H1 (cell line): ENCODE data around the gene TNIP1. TPM values are rescaled to one million over a fixed set of nuclear protein-coding genes. Genes with fewer than 3 reads are reported as not detected.

Experiments
- CTCF ChIA-PET: fragments of 300-600 bp; sonication (Branson Sonifier 250); formaldehyde crosslinking; loops from one replicate; lab custom pipeline; 2021; ENCODE audit not compliant: partially characterized antibody; lab: Charles Lee
- POLR2A ChIA-PET: fragments of 300-600 bp; sonication (Branson Sonifier 250); formaldehyde crosslinking; loops from one replicate; lab custom pipeline; 2021; ENCODE audit warnings: inconsistent platforms; ENCODE audit not compliant: partially characterized antibody; lab: Charles Lee
- DNase-seq, 2 experiments: peaks; one replicate each; pipeline versions ENCODE4 v3.0.0 to v3.0.0-alpha.2; 2010 to 2022; ENCODE audit warnings: low spot score in 2 of 2, low read depth in 1 of 2, mixed read lengths in 1 of 2
- FAIRE-seq: peaks from 2 replicates; lab custom pipeline; 2011; peaks lifted over from hg19 to GRCh38; lab: Jason Lieb, UNC
- H2AFZ ChIP-seq: 2 replicates; pipeline ENCODE4 v1.8.1; 2012; ENCODE audit warnings: low read length, inconsistent platforms
- H2AK5ac ChIP-seq: 2 replicates; pipeline ENCODE4 v1.6.1; 2013; ENCODE audit warnings: low read depth, low read length
- H2BK120ac ChIP-seq: replicated peaks from 2 replicates; pipeline ENCODE3; 2013; ENCODE audit warnings: low read depth, low read length, inconsistent platforms
- H2BK12ac ChIP-seq: 2 replicates; pipeline ENCODE4 v1.6.1; 2013; ENCODE audit warnings: low read depth, low read length
- H2BK15ac ChIP-seq: 2 replicates; pipeline ENCODE4 v1.6.1; 2013; ENCODE audit warnings: low read length
- H2BK20ac ChIP-seq: 2 replicates; pipeline ENCODE4 v1.6.1; 2013; ENCODE audit warnings: low read length
- H2BK5ac ChIP-seq: 2 replicates; pipeline ENCODE4 v1.6.1; 2013; ENCODE audit warnings: low read depth, low read length
- H3K14ac ChIP-seq: 2 replicates; pipeline ENCODE4 v1.6.1; 2013; ENCODE audit warnings: inconsistent platforms; ENCODE audit not compliant: insufficient read length
- H3K18ac ChIP-seq: 2 replicates; pipeline ENCODE4 v1.6.1; 2013; ENCODE audit warnings: low read length; ENCODE audit errors: extremely low read depth
- H3K23ac ChIP-seq: 2 replicates; pipeline ENCODE4 v1.6.1; 2013; ENCODE audit warnings: inconsistent platforms; ENCODE audit not compliant: insufficient read length
- H3K23me2 ChIP-seq: 2 replicates; pipeline ENCODE4 v1.6.1; 2013; ENCODE audit warnings: low read depth, low read length
- H3K27ac ChIP-seq: 2 replicates; pipeline ENCODE4 v1.6.1; 2011; ENCODE audit warnings: low read depth, low read length, inconsistent platforms
- H3K27me3 ChIP-seq, 4 experiments: replicated peaks in 1 of 4; 1 replicate in 1 of 4; 2 replicates in 3 of 4; pipeline versions ENCODE4 v1.6.1 to v1.8.1; 2011 to 2013; ENCODE audit warnings: low read length in 3 of 4, mild to moderate bottlenecking in 3 of 4, inconsistent platforms in 2 of 4, mixed read lengths in 2 of 4, moderate library complexity in 1 of 4; ENCODE audit not compliant: control insufficient read depth in 3 of 4, insufficient read depth in 3 of 4; ENCODE audit errors: extremely low read depth in 1 of 4
- H3K36me3 ChIP-seq, 4 experiments: 2 replicates each; pipeline versions ENCODE4 v1.6.1 to v1.8.1; 2011 to 2013; ENCODE audit warnings: mild to moderate bottlenecking in 4 of 4, low read length in 3 of 4, moderate library complexity in 2 of 4, control low read depth in 1 of 4, inconsistent platforms in 1 of 4; ENCODE audit not compliant: insufficient read depth in 4 of 4, control insufficient read depth in 2 of 4
- H3K4ac ChIP-seq: replicated peaks from 2 replicates; pipeline ENCODE3; 2013; ENCODE audit warnings: low read length, low read depth, mixed read lengths, inconsistent platforms; ENCODE audit not compliant: insufficient read length
- H3K4me1 ChIP-seq, 4 experiments: replicated peaks in 1 of 4; 1 replicate in 1 of 4; 2 replicates in 3 of 4; pipeline versions ENCODE4 v1.6.1 to v1.8.1; 2011 to 2013; ENCODE audit warnings: low read length in 3 of 4, inconsistent platforms in 2 of 4, mixed read lengths in 1 of 4; ENCODE audit not compliant: insufficient read depth in 4 of 4, control insufficient read depth in 3 of 4
- H3K4me2 ChIP-seq, 2 experiments: 2 replicates each; pipeline versions ENCODE4 v1.6.1 to v1.8.1; 2011 to 2013; ENCODE audit warnings: low read depth in 2 of 2, low read length in 2 of 2, control low read depth in 1 of 2, inconsistent platforms in 1 of 2, mild to moderate bottlenecking in 1 of 2; ENCODE audit not compliant: insufficient read depth in 1 of 2
- H3K4me3 ChIP-seq, 4 experiments: fragments of 200-600, 300-600 bp in 1 of 4; sonication (generic), shearing (Covaris generic), sonication (Bioruptor Twin) in 1 of 4; 2 replicates each; pipeline versions ENCODE4 v1.5.1 to v1.8.1; 2011 to 2016; ENCODE audit warnings: low read length in 4 of 4, low read depth in 3 of 4, control low read depth in 2 of 4, inconsistent platforms in 2 of 4, mild to moderate bottlenecking in 2 of 4, mixed read lengths in 1 of 4, moderate library complexity in 1 of 4; ENCODE audit not compliant: insufficient read depth in 2 of 4; ENCODE audit errors: extremely low read depth in 1 of 4
- H3K56ac ChIP-seq: replicated peaks from 2 replicates; pipeline ENCODE3; 2013; ENCODE audit warnings: low read depth, mild to moderate bottlenecking, mixed read lengths, low read length, inconsistent platforms; ENCODE audit not compliant: insufficient read length
- H3K79me1 ChIP-seq: 2 replicates; pipeline ENCODE4 v1.6.1; 2013; ENCODE audit warnings: low read depth, low read length, control low read depth
- H3K79me2 ChIP-seq, 2 experiments: 2 replicates each; pipeline versions ENCODE4 v1.6.1 to v1.8.1; 2012 to 2013; ENCODE audit warnings: low read length in 2 of 2, mild to moderate bottlenecking in 2 of 2, inconsistent platforms in 1 of 2; ENCODE audit not compliant: insufficient read depth in 2 of 2, control insufficient read depth in 1 of 2
- H3K9ac ChIP-seq, 4 experiments: replicated peaks in 1 of 4; 1 replicate in 1 of 4; 2 replicates in 3 of 4; pipeline versions ENCODE4 v1.6.1 to v1.8.1; 2011 to 2013; ENCODE audit warnings: low read depth in 3 of 4, low read length in 3 of 4, control low read depth in 2 of 4, mild to moderate bottlenecking in 2 of 4, moderate library complexity in 2 of 4, inconsistent platforms in 1 of 4; ENCODE audit errors: extremely low read depth in 1 of 4
- H3K9me3 ChIP-seq, 2 experiments: 2 replicates each; pipeline versions ENCODE4 v1.6.1 to v1.8.1; 2012 to 2013; ENCODE audit warnings: mild to moderate bottlenecking in 2 of 2, moderate library complexity in 2 of 2, control low read depth in 1 of 2, inconsistent platforms in 1 of 2, low read depth in 1 of 2, low read length in 1 of 2, mixed read lengths in 1 of 2; ENCODE audit not compliant: insufficient read depth in 2 of 2
- H4K20me1 ChIP-seq, 2 experiments: replicated peaks in 1 of 2; 2 replicates each; pipeline versions ENCODE3 to v1.8.1; 2011 to 2013; ENCODE audit warnings: inconsistent platforms in 2 of 2, low read length in 2 of 2, mild to moderate bottlenecking in 1 of 2; ENCODE audit not compliant: insufficient read depth in 2 of 2, control insufficient read depth in 1 of 2
- H4K5ac ChIP-seq: 2 replicates; pipeline ENCODE4 v1.6.1; 2013; ENCODE audit warnings: low read length, low read depth, mixed read lengths, inconsistent platforms; ENCODE audit not compliant: insufficient read length
- H4K8ac ChIP-seq: 2 replicates; pipeline ENCODE4 v1.8.0; 2013; ENCODE audit warnings: mild to moderate bottlenecking, moderate library complexity, low read length, inconsistent platforms; ENCODE audit not compliant: insufficient read depth; ENCODE audit errors: extremely low read depth
- H4K91ac ChIP-seq: replicated peaks from 2 replicates; pipeline ENCODE3; 2013; ENCODE audit warnings: low read length, mixed read lengths, inconsistent platforms; ENCODE audit not compliant: insufficient read length
- BACH1 ChIP-seq: IDR thresholded peaks from 2 replicates; pipeline ENCODE4 v1.6.1; 2012; ENCODE audit warnings: low read length, improper control_type of control experiment
- HDAC2 ChIP-seq, 2 experiments: fragments of 300-600 bp in 1 of 2; sonication (generic) in 1 of 2; IDR thresholded peaks; 2 replicates each; pipeline ENCODE4 v1.6.1; 2011 to 2012; ENCODE audit warnings: low read depth in 2 of 2, low read length in 2 of 2, mild to moderate bottlenecking in 2 of 2, moderate library complexity in 2 of 2, borderline replicate concordance in 1 of 2, inconsistent platforms in 1 of 2
- KDM1A ChIP-seq: fragments of 200-600, 300-600 bp; sonication (generic); IDR thresholded peaks from 2 replicates; pipeline ENCODE4 v1.7.1; 2016; ENCODE audit warnings: mild to moderate bottlenecking, low read length, borderline replicate concordance
- POLR2A ChIP-seq, 2 experiments: IDR thresholded peaks; 1 replicate in 1 of 2; 2 replicates in 1 of 2; pipeline ENCODE4 v1.6.1; 2011; ENCODE audit warnings: low read depth in 2 of 2, low read length in 2 of 2, mild to moderate bottlenecking in 2 of 2; ENCODE audit errors: control extremely low read depth in 1 of 2
- RFX5 ChIP-seq: IDR thresholded peaks from 2 replicates; pipeline ENCODE4 v1.6.1; 2011; ENCODE audit warnings: low read depth, low read length, improper control_type of control experiment, borderline replicate concordance
- RXRA ChIP-seq: IDR thresholded peaks from 2 replicates; pipeline ENCODE4 v1.6.1; 2011; ENCODE audit warnings: low read depth, mild to moderate bottlenecking, low read length, moderate library complexity; ENCODE audit not compliant: insufficient read depth
- SRF ChIP-seq: IDR thresholded peaks from 2 replicates; pipeline ENCODE4 v1.6.1; 2011; ENCODE audit warnings: mild to moderate bottlenecking, low read depth, low read length, moderate library complexity
- WGBS, 2 experiments: shearing (Covaris generic) in 1 of 2; methylation state at CpG; one replicate each; pipeline versions ENCODE4 v1.1.6 to v1.1.7; 2013 to 2015; ENCODE audit warnings: low lambda C conversion rate in 2 of 2, mixed read lengths in 2 of 2, inconsistent platforms in 1 of 2, low coverage in 1 of 2, missing lambda C conversion rate in 1 of 2; ENCODE audit not compliant: insufficient replicate concordance in 2 of 2, insufficient coverage in 1 of 2, insufficient read length in 1 of 2; ENCODE audit errors: extremely low coverage in 1 of 2, missing lambda C conversion rate in 1 of 2; 5-methylcytosine and 5-hydroxymethylcytosine counted together
- polyA plus RNA-seq, 7 experiments: library from polyadenylated mRNA; depleted of rRNA in 3 of 7; stranded (reverse) in 5 of 7; unstranded in 2 of 7; fragments of >200 nt in 5 of 7; fragments of 200-250 nt in 2 of 7; gene quantifications; 1 replicate in 5 of 7; 2 replicates in 1 of 7; 4 replicates in 1 of 7; pipeline versions ENCODE4 v1.2.1 to v1.2.3, GENCODE V29; 2011 to 2013; ENCODE audit warnings: missing spikeins in 2 of 7, mixed read lengths in 2 of 7
- total RNA-seq: library from RNA; stranded (reverse); fragmentation: NEBNext Ultra II Directional; extraction: Animal tissue kit (Norgen Biotek cat#: 25700); gene quantifications from 2 replicates; pipeline ENCODE4 v1.2.1, GENCODE V29; 2021

TNIP1 gene
- total and polyA plus RNA-seq, 2 of the 8 experiments (the other 6 are each of a cell fraction or from before 2014, with no cell fraction given) = 14.2 to 31.9 TPM

GRCh38 chr5:151097820-151098767 lies 17.3 kb upstream of the TNIP1 start:
- H3K79me1 ChIP-seq = no peaks in the 10 kb centered on the region
- H2BK15ac ChIP-seq = no peak overlapping the region
- DNase-seq (no peak), FAIRE-seq (no peak)
- H3K4me1 ChIP-seq = peaks cover 1 to 19% (median 11%) of the 10 kb centered on the region in 4 experiments; a peak in 4 of 7 replicates
- H4K20me1 ChIP-seq = no peaks in the 10 kb centered on the region
- H3K79me2 ChIP-seq = no peaks in the 10 kb centered on the region
- no peak overlapping the region for H4K8ac ChIP-seq
- no peak overlapping the region for H3K4me3 ChIP-seq
- no peak overlapping the region for H4K91ac ChIP-seq
- no peaks in the 10 kb centered on the region for H3K27me3 ChIP-seq
- CTCF ChIA-PET = interaction anchor here (0.6 to 8.0 kb wide), 17 partner anchors 9 to 141 kb away, joined by 3 to 96 read pairs (median 4); partner anchors contain the start of genes CCDC69 and TNIP1
- no peak overlapping the region for H2BK12ac ChIP-seq
- H3K23ac ChIP-seq = no peak overlapping the region
- 93% methylated on average over 16 of the region's 16 CpGs; no CpG with 5 or more reads in 1 of the 2 experiments for WGBS, 2 experiments
- H3K56ac ChIP-seq = no peak overlapping the region
- H3K27ac ChIP-seq = no peak overlapping the region
- no peak overlapping the region for H3K4ac ChIP-seq
- no peak overlapping the region for H3K18ac ChIP-seq
- POLR2A ChIA-PET = interaction anchor here (1.1 to 1.7 kb wide), 5 partner anchors 11 to 33 kb away, joined by 3 to 4 read pairs (median 3); no protein-coding TSS in a partner anchor
- no peak overlapping the region for H3K14ac ChIP-seq
- H3K36me3 ChIP-seq = no peaks in the 10 kb centered on the region
- no peaks in the 10 kb centered on the region for H3K23me2 ChIP-seq
- no peak overlapping the region for H4K5ac ChIP-seq
- no peak overlapping the region for H3K4me2 ChIP-seq
- no peak overlapping the region for H3K9ac ChIP-seq
- no peaks in the 10 kb centered on the region for H3K9me3 ChIP-seq
- H2BK120ac ChIP-seq = no peak overlapping the region
- no peak overlapping the region for H2BK20ac ChIP-seq
- no peak overlapping the region for H2AFZ ChIP-seq
- no peak overlapping the region for H2BK5ac ChIP-seq
- H2AK5ac ChIP-seq = no peak overlapping the region
- no peak for TF ChIP-seq RXRA
- TF ChIP-seq POLR2A (IDR thresholded peaks at IDR 0.05; ENCODE audit: control extremely low read depth in 1 of 2, low read depth in 2 of 2, low read length in 2 of 2) = no peak
- no peak for TF ChIP-seq SRF
- no peak for TF ChIP-seq KDM1A
- no peak for TF ChIP-seq BACH1
- TF ChIP-seq RFX5 = no peak
- TF ChIP-seq HDAC2 (IDR thresholded peaks at IDR 0.05; ENCODE audit: borderline replicate concordance in 1 of 2, low read depth in 2 of 2, low read length in 2 of 2) = no peak
